Stimulated activated CD8-positive, alpha-beta memory T cell treated with anti-CD3 and anti-CD28 coated beads, Interleukin-15, amount 100 ng/mL, for 24 hours (primary cell): Measurements from ENCODE around the gene MARS2.
A peak's percentile ranks its signal among the peaks of the same experiment; 100 is the strongest.
"Not testable (repeated sequence)": the region's sequence is repeated elsewhere in the genome, so short reads cannot be mapped to it uniquely, and the experiment has no call there.

Experiments used
- DNase-seq: peaks from one replicate; pipeline ENCODE4 v3.0.0-alpha.2; 2020; ENCODE audit warnings: low read depth

MARS2 gene

DNA sequence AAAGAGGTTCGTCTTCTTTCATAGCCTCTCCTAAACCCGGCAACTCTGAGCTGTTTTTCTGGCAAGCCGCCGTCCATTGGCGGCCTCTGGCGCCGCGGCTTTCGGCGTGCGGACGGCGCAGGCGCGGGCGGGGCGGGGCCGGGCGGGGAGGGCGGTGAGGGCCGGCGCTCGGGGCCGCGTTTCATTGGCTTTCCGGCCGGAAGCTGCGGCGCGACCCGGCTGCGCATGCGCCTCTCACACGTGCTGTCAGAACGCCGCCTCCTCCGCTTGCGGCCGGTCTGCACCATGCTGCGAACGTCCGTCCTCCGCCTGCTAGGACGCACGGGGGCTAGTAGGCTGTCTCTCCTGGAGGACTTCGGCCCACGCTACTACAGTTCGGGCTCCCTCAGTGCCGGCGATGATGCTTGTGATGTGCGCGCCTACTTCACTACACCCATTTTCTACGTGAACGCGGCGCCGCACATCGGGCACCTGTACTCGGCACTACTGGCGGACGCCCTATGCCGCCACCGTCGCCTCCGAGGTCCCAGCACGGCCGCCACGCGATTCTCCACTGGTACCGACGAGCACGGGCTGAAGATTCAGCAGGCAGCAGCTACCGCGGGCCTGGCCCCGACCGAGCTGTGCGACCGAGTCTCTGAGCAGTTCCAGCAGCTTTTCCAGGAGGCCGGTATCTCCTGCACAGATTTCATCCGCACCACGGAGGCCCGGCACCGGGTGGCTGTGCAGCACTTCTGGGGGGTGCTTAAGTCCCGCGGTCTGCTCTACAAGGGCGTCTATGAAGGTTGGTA, at the start of gene MARS2:
Gene MARS2 (plus strand): TSS at position 249 of the 791 bp plus-strand sequence. CDS start 37 bp downstream, at position 286.
- DNase-seq = peak; percentile 93

DNA sequence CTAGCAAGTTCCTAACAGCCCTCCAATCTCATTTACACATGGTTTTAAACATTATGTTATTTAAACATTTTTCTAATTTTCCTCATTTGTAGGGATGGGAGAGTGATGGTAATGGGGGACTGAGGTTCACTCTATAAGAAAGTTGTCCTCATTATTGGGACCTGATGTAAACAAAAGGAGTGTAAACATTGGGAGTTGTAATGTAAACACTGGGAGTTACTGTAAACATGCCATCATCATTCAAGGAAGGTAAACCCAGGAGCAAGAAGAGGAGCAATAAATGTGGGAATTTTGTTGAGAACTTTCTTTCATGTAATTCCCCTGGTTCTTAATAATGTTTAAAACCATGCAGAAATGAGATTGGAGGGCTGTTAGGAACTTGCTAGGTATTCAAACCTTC, 47.6 kb upstream of the MARS2 start:
- DNase-seq = no peak

DNA sequence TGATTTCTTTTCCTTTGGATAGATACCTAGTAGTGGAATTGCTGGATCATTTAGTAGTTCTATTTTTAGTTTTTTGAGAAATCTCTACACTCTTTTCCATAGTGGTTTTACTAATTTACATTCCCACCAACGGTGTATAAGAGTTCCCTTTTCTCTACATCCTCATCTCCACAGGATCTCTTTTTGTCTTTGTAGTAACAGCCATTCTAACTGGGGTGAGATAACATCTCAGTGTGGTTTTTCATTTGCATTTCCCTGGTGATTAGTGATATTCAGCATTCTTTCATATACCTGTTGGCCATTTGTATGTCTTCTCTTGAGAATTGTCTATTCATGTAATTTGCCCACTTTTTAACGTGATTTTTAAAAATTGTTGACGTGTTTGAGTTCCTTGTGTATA, 43.5 kb upstream of the MARS2 start:
- no peak for DNase-seq

DNA sequence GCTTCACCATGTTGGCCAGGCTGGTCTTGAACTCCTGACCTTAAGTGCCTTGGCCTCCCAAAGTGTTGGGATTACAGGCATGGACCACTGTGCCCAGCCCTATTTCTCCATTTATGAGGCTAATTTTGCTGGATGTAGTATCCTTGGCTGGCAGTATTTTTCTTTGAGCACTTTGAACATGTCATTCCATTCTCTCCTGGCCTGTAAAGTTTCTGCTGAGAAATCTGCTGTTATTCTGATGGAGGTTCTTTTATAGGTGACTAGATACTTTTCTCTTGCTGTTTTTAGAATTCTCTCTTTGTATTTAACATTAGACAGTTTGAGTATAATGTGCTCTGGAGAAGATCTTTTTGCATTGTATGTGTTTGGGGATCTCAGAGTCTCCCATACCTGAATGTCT, 38.9 kb upstream of the MARS2 start:
- DNase-seq = no peak

DNA sequence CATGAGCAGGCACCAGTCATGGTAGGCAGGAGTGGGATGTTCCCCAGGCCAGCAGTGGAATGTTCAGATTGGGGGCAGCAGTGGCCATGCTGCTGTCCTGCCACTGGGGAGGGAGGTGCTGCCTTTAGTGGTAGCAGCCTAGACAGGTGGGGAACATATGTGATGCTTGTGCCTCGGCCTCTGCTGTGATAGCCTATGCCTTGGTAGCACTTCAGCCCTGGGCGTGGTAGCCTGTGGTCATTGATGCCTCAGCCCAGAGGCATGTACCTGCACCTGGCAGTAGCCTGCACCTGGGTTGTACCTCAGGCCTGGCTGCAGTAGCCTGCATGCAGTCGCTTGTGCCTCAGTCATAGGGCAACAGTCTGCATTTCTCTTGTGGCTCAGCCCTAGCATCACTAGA, 36.9 kb upstream of the MARS2 start:
- DNase-seq = no peak

DNA sequence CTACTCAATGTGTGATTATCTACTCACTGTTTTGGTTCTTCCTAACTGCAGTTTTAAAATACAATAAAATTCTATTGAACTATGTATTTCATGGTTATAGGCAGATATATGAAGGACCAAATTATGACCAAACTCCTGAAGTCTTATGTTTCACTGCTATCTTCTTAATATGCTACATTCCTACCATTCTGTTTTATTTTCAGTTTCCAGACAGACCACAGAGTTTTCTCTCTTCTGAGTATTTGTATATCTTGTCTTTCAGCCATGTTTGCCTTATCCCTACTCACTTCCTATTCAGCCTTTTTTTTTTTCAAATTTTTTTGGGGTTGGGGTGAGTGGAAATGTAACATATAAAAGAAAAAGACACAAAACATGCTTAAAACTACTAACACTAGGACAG, 36.1 kb upstream of the MARS2 start:
- DNase-seq = no peak

DNA sequence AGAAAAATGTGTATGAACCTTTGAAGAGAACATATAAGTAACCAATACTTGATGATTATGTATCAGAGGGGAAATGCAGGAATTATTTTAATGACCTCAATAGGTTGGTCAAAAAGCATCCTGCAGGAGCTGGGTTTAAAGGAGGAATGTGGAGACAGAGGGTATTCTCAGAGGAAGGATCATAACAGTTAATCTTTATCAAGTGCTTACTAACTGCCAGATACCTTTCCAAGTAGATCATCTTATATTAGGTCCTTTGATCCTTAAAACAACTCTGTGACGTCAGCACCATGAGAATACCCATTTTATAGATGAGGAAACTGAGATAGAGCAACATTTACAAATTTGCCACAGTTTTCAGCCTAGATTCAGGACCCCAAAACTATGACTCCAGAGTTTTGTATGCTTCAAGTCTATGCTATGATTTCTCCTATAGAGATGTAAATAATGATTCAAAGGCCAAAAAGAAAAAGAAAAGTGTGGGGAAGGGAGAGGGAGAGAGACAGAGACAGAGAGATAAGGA, 32.7 kb upstream of the MARS2 start:
- no peak for DNase-seq

DNA sequence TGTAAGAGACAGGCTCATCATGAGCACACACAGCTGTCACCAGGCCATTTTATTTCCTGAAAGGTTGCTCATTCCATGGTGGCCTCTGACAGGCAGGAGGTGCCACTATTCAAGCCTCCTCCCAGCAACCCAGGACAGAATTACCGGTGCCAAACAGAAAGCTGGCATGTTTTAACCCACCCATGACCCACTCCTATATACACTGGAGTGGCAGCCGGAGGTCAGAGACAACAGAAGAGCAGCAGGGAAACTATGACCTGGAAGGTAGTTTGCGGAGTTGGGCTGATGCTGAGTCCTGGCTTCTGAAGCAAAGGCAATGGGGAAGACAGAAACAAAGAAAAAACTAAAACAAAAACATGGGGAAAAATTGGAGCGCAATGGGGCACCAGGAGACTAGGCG, 32.1 kb upstream of the MARS2 start:
- no peak for DNase-seq

DNA sequence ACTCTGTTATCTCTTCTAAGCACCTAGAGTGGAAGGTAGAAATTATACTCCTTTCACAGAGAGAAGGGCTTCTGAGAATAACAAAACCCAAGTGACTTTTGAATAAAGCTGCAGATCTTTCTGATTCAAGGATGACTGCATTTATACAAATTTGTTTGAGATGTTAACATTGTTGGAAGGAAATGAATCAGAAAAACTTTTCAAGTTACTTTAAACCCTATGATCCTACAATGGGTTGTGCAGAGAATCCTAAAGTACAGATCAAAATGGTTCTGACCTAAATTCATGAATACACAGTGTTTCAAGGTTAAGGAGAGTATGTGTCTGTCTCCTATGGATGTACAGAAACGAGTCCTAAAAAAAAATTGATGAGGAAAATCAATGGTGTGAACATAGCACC, 31.6 kb upstream of the MARS2 start:
- no peak for DNase-seq

DNA sequence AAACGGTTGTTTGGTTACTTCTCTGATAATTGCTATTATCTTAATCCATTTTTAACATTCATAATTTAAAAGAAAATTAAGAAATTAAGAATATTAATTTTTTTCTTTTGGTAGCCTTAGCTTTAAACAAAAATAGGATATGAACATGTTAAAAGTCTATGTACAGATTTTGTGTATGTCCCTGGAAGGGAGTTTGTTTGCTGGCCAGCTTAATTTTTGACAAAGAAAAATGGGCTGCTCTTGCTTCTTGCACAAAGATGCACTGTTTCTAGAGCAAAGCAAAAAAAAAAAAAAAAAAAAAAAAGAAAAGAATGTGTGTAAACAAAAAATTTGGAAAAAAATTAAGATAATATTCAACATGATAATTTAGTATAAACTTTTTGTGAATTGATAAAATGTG, 31.1 kb upstream of the MARS2 start:
- no peak for DNase-seq

DNA sequence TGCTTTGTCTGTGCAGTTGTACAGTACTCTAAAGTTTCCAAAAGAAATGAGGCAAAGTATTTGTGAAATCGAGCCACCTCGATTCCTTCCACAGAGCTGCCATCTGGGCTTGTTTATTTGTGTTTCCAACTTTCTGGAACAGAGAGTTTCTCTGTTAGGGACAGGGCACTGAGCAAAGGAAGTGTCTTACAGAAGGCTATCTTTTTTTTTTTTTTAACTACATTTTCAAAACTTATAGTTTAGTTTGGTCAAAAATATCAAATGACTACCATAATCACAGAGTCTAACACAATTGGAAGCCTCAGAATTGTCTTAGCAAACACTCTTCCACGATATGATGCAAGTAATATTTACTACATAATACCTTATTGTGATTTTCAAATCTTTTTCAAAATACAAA, 30.6 kb upstream of the MARS2 start:
- no peak for DNase-seq

DNA sequence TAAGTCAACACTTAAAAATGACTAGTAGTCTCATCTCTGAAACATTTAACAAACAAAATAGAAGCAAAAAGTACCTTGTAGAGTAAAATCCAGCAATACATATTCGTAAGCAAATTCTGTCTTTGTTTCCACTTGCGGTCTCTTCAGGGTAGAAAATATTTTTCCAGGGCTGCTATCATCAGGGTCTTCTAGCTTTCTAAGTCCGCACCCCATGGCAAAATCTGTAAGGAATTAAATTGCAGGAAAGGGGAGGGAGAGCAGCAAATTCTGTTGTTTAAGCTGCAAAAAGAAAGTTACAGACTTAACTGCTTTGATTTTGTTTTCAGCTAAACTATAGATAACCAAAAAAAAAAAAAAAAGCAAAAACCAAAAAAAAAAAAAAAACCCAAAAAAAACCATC, 29.9 kb upstream of the MARS2 start, which contains the start of gene RFTN2:
Gene RFTN2 (minus strand): TSS at position 342 of the 400 bp plus-strand sequence. CDS start 129 bp downstream, at position 213.
- no peak for DNase-seq

DNA sequence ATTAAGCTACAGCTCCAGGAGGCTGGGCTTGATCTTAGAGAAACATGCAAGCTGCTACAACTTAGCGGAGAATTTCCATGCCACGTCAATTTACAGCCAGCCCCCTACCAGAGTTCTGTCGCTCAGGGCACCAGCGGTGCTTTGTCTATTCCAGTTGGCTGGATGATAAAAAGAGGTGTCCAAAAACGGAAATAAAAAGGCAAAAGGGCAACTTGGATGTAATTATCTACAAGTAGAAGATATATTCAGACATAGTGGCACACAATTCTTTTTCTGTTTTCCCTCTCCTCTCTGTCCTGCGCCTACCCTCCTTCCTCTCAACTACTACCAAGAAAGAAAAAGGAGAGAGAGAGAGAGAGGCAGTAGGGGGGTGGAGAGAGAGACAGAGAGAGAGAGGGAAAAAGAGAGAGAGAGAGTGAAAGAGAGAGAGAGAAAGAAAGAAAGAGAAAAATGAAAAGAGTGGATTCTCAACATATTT, 29.4 kb upstream of the MARS2 start:
- no peak for DNase-seq

DNA sequence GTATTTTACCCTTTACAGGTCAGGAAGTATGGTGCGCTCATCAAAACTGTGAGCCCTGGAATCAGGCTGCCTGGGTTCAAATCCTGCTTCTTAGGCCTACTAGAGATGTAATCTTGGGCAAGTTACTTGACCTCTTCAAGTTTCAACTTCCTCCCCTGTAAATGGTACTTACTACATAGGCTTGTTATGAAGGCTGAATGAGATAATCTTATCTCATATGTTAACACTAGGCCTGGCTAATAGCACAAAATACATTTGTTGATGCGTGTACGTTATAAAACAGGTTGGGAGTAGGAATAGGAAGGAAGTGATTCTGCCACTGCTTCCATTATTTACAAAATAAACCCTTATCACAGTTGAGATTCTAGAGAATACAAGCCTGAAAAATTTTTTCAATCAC, 28.1 kb upstream of the MARS2 start:
- DNase-seq = no peak

DNA sequence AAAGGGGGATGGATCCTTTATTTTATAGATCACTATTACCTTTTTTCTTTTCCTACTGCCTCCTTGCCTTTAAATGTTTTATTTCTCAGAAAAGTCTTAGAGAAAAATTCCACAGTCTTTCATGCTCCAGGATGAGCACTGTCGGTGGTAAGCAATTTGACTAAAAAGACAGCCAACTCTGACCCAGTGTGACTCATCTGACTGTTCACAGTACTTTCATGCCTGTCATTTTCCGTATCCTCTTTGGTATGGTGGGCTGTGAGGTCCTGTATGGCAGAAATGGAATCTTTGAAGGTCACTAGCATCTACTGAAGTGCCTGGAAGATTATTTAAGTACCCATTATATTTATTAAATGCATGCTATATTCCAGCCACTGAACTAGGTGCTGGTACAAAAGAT, 27.7 kb upstream of the MARS2 start:
- no peak for DNase-seq

DNA sequence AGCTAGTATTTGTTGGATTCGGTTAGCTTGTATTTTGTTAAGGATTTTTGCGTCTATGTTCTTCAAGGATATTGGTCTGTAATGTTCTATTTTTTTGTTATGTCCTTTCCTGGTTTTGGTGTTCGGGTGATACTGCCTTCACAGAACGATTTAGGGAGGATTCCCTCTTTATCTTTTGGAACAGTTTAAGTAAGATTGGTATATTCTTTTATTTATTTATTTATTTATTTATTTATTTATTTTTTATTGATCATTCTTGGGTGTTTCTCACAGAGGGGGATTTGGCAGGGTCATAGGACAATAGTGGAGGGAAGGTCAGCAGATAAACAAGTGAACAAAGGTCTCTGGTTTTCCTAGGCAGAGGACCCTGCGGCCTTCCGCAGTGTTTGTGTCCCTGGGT, 10.0 kb upstream of the MARS2 start:
- DNase-seq = not testable (repeated sequence)

DNA sequence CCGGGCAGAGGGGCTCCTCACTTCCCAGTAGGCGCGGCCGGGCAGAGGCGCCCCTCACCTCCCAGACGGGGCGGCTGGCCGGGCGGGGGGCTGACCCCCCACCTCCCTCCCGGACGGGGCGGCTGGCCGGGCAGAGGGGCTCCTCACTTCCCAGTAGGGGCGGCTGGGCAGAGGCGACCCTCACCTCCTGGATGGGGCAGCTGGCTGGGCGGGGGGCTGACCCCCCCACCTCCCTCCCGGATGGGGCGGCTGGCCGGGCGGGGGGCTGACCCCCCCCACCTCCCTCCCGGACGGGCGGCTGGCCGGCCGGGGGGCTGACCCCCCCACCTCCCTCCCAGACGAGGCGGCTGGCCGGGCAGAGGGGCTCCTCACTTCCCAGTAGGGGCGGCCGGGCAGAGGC, 9.2 kb upstream of the MARS2 start:
- not testable (repeated sequence) for DNase-seq

DNA sequence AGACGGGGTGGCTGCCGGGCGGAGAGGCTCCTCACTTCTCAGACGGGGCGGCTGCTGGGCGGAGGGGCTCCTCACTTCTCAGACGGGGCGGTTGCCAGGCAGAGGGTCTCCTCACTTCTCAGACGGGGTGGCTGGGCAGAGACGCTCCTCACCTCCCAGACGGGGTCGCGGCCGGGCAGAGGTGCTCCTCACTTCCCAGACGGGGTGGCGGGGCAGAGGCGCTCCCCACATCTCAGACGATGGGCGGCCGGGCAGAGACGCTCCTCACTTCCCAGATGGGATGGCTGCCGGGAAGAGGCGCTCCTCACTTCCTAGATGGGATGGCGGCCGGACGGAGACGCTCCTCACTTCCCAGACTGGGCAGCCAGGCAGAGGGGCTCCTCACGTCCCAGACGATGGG, 8.6 kb upstream of the MARS2 start:
- DNase-seq = not testable (repeated sequence)

DNA sequence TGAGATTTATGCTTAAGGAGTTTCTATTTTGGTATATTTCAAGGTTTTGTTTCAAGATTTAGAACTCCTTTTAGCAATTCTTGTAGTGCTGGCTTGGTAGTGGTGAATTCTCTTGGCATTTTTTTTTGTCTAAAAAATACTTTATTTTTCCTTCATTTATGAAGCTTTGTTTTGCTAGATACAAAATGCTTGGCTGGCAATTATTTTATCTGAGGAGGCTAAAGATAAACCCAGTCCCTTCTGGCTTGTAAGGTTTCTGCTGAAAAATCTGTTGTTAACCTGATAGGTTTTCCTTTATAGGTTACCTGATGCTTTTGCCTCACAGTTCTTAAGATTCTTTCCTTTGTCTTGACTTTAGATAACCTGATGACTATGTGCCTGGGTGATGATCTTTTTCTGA, 5.4 kb upstream of the MARS2 start:
- not testable (repeated sequence) for DNase-seq

DNA sequence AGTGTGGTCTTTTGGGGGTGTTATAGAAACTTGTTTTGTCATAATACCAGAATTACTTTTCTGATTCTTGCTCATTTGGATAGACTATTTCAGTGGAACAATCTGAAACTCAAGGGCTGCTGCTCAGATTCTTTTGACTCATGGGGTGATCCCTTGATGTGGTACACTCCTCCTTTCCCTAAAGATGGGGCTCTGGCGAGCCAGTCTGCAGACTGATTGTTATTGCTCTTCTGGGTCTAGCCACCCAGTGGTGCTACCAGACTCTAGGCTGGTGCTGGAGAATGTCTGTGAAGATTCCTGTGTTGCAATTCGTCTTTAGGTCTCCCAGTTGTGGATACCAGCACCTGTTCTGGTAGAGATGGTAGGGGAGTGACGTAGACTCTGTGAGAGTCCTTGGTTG, 4.2 kb upstream of the MARS2 start:
- DNase-seq = no peak

DNA sequence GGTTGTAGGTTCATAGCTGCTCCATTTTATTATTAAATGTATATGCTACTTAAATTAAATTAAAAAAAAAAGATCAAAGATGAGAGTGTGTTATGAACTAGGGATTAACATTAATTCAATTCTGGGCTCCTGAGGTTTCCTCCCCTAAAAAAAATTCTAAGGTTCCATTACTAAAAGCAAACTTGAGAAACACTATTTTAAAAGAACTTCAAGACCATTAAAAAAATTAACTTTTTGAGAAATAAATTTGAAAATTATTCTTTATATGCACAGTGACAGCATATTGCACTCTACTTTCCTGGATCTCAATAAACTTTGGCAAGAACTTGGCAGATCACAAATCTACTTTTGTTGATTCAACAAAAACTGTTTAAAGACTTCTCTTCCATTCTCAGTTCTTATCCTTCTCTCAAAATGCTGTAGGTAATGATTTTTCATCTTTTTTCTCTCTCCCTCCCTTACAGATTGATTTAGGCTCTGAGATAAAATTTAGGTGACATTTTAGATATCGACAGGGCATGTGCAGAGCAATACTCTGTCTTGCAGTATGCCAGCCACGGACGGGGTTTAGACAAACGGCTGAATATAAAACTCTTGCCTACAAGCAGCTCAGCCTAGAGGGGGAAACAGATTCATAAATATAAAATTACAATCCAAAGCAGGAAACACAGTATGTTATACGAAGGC, 592 bp upstream of the MARS2 start:
- DNase-seq = no peak

DNA sequence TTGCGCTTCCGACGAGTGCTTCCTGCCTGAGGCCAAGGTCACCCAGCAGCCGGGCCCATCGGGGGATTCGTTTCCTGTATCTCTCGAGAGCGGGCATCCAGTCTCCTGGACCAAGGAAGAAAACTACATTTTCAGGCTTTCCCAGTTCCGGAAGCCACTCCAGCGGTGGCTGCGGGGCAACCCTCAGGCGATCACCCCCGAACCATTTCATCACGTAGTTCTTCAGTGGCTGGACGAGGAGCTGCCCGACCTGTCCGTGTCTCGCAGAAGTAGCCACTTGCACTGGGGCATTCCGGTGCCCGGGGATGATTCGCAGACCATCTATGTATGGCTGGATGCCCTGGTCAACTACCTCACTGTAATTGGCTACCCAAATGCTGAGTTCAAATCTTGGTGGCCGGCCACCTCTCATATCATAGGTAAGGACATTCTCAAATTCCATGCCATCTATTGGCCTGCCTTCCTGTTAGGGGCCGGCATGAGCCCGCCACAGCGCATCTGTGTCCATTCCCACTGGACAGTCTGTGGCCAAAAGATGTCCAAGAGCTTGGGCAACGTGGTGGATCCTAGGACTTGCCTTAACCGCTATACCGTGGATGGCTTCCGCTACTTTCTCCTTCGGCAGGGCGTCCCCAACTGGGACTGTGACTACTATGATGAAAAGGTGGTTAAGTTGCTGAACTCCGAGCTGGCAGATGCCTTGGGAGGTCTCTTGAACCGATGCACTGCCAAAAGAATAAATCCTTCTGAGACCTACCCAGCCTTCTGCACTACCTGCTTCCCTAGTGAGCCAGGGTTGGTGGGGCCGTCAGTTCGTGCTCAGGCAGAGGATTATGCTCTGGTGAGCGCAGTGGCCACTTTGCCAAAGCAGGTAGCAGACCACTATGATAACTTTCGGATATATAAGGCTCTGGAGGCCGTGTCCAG, 1.0 kb downstream of the MARS2 start:
- DNase-seq = no peak
